ENCODE results near the gene RAB39A. TPM values are rescaled to one million over a fixed set of nuclear protein-coding genes. Genes with fewer than 3 reads are reported as not detected.
"Not testable (repeated sequence)": the region's sequence is repeated elsewhere in the genome, so short reads cannot be mapped to it uniquely, and the experiment has no call there.

Gene RAB39A
- total RNA-seq (1 to 10 TPM in 2 of 9 donors, under 1 TPM in 6, not detected in 1; 0.20 to 4.7 (median 0.34) TPM), polyA plus RNA-seq (under 1 TPM in 1 of 2 donors, not detected in 1; 0.19 TPM)
- long read RNA-seq, donor 1: 0 reads
- long read RNA-seq, donor 2: 0 reads
- long read RNA-seq, donor 3: 0 reads

GRCh38 chr11:107928046-107928766, at the start of gene RAB39A:
RAB39A (plus strand) TSS chr11:107928448; CDS start chr11:107928569, 121 bp downstream.
- H3K36me3 ChIP-seq: no peaks in the 10 kb centered on the region
- ATAC-seq (peak; percentile 82 to 98 (median 96)), DNase-seq (peak; percentile 81 to 90 (median 87))
- no peaks in the 10 kb centered on the region for H3K9me3 ChIP-seq
- H3K27me3 ChIP-seq: peaks cover 8 to 49% (median 17%) of the 10 kb centered on the region in 9 donors
- intact Hi-C loops (cut with DNase I): no loop called here
- peaks cover 0 to 17% (median 5%) of the 10 kb centered on the region in 12 donors for H3K4me1 ChIP-seq
- TF ChIP-seq CTCF (IDR thresholded peaks at IDR 0.05) (no peak), POLR2A (IDR thresholded peaks at IDR 0.05) (no peak)
- 0 to 3% (median 2%) methylated on average over 8 to 61 of the region's 61 CpGs for WGBS, 4 donors
- H3K4me3 ChIP-seq: peak within 1 kb of the TSS; percentile 18 to 67 (median 43)
- H3K27ac ChIP-seq: peak within 1 kb of the TSS in 4 of 12 donors; percentile 11 to 83 (median 54)

GRCh38 chr11:107881471-107881870, 46.8 kb upstream of the RAB39A start:
- H3K4me1 ChIP-seq; H3K9me3 ChIP-seq; intact Hi-C loops (cut with DNase I); H3K36me3 ChIP-seq; H3K4me3 ChIP-seq; H3K27ac ChIP-seq; ATAC-seq; DNase-seq; H3K27me3 ChIP-seq: not testable (repeated sequence)
- WGBS, 4 donors: 91 to 97% (median 95%) methylated on average over 9 of the region's 9 CpGs

- no peaks in the 10 kb centered on the region for H3K27me3 ChIP-seq
- DNase-seq (no peak), ATAC-seq (no peak)
- H3K4me1 ChIP-seq: no peaks in the 10 kb centered on the region
- WGBS, 4 donors: 91 to 97% (median 94%) methylated on average over 3 of the region's 3 CpGs
- intact Hi-C loops (cut with DNase I): no loop called here
- H3K4me3 ChIP-seq: no peak overlapping the region
- no peak for TF ChIP-seq POLR2A (IDR thresholded peaks at IDR 0.05)
- TF ChIP-seq CTCF (IDR thresholded peaks at IDR 0.05): no peak
- no peak overlapping the region for H3K27ac ChIP-seq
- no peaks in the 10 kb centered on the region for H3K9me3 ChIP-seq
- H3K36me3 ChIP-seq: no peaks in the 10 kb centered on the region
These were observed 46.0 kb upstream of the RAB39A start for GRCh38 chr11:107882095-107882820.

- intact Hi-C loops (cut with DNase I): loop anchor here in 3 of 10 donors (10.0 kb wide), 1 partner anchor 323 kb away; no protein-coding TSS in a partner anchor
- ATAC-seq: peak in 1 of 4 donors; percentile 51
- no peaks in the 10 kb centered on the region for H3K36me3 ChIP-seq
- no peaks in the 10 kb centered on the region for H3K27me3 ChIP-seq
- no peak overlapping the region for H3K27ac ChIP-seq
- H3K4me3 ChIP-seq: no peak overlapping the region
- no peaks in the 10 kb centered on the region for H3K4me1 ChIP-seq
- WGBS, 4 donors: 28 to 46% (median 38%) methylated on average over 1 of the region's 1 CpG
- no peak for DNase-seq
- TF ChIP-seq CTCF (IDR thresholded peaks at IDR 0.05) (peak in 11 of 12 donors; percentile 12 to 61 (median 41)), POLR2A (IDR thresholded peaks at IDR 0.05) (no peak)
- H3K9me3 ChIP-seq: no peaks in the 10 kb centered on the region
These were observed 30.0 kb upstream of the RAB39A start for GRCh38 chr11:107898270-107898669.

Measured in heart left ventricle (tissue), 16 donors.